ENCODE measurements around the gene AGL.
A peak's percentile ranks its signal among the peaks of the same experiment; 100 is the strongest.
"Not testable (repeated sequence)": the region's sequence is repeated elsewhere in the genome, so short reads cannot be mapped to it uniquely, and the experiment has no call there.

AGL gene

GRCh38 chr1:99851850-99852454 lies 1.8 kb downstream of the AGL start:
- DNase-seq = no peak

GRCh38 chr1:99852648-99853047 lies 2.5 kb downstream of the AGL start:
- no peak for DNase-seq

DNA sequence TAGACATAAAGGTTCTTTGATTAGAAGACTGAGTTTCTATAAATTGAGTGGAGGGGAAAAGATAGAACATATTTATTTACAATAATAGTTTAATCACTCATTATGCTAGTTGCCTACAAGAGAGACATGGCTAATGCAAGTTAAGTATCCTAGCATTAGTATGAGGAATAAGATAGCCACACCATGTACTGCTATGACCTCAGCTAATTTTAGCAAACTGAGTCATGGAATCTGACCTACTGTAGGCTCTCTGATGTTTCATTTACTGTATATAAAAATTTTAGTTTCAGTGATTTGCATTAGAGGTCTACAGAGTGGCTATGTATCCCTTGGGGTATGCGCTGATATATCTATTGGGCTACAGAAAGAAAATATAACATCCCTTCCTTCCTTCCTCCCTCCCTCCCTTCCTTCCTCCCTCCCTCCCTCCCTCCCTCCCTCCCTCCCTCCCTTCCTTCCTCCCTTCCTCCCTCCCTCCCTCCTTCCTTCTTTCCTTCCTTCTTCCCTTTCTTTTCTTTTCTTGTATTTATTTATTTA lies 5.8 kb downstream of the AGL start:
- no peak for DNase-seq

GRCh38 chr1:99857041-99857440 lies 6.9 kb downstream of the AGL start:
- not testable (repeated sequence) for DNase-seq

- DNase-seq = no peak
Measured at GRCh38 chr1:99858286-99858685, 8.1 kb downstream of the AGL start.

GRCh38 chr1:99858881-99859280 lies 8.7 kb downstream of the AGL start:
- no peak for DNase-seq

GRCh38 chr1:99860703-99861102 lies 10.5 kb downstream of the AGL start:
- no peak for DNase-seq

DNA sequence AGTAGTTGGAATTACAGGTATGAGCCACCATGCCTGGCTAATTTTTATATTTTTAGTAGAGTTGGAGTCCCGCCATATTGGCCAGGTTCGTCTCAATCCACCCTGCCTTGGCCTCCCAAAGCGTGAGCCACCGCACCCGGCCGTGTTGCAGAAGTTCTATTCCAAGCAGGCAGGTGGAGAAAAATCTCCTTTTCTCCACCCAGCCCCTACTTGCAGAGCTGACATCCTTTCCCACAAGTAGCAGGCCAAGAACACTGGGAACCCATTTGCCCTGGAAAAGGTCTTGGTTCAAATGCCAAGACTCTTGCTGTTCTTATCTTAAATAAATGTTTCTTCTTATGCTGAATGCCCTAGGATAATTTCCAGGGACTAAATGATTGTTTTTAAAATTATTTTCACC lies 17.5 kb downstream of the AGL start:
- DNase-seq = no peak

GRCh38 chr1:99869304-99869703 lies 19.1 kb downstream of the AGL start:
- DNase-seq = no peak

DNA sequence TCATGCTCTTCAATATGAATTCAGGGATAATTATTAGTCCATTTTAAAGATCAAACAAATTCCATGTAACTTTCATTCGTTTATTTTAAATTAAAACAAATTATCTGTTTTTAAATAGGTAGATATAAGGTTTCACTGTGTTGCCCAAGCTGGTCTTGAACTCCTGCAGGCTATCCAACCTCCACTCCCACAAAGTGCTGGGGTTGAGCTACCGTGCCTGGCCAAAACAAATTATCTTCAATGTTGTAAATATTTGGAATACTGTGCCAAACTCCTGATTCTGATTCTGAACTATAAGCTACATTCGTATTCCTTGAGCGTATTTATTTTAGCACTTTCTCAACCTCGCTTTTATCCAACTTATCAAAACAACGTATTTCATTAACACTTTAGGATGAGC lies 19.6 kb downstream of the AGL start:
- no peak for DNase-seq

DNA sequence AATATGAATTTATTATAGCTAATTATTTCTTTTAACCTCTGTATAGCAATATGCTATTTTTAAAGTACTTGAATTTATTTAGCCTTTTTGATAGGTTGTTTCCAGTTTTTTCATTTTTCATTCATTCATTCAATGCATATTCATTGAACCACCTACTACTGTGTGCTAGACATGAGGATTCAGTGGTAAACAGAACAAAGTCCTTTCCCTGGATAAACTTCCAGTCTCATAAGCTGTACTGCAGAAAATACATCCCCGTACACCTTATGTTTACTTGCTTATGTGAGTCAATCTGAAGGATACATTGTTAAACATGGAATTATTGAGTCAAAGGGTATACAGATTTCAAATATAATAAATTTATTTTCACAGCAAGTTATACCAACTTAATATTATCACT lies 21.9 kb downstream of the AGL start:
- no peak for DNase-seq

GRCh38 chr1:99877568-99877967 lies 27.4 kb downstream of the AGL start:
- DNase-seq = no peak

GRCh38 chr1:99886179-99886578 lies 36.0 kb downstream of the AGL start:
- DNase-seq = no peak

DNA sequence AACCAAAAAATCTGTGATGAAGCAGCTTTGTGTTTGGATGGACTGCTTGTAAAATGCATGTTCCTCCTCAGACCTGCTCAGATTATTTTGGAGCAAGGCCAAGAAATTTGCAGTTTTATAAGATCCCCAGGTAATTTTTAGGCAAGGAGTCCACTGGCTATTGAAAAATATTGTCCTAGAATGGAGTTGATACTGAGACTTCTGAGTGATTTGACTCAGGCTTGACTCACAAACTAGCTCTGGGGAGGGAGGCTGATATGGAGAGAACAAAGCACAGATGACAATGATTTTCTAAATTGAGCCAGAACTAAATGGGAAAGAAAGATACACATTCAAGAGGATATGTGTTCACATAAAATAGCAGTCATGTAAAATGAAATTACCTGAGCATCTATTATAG lies 36.7 kb downstream of the AGL start:
- no peak for DNase-seq

DNA sequence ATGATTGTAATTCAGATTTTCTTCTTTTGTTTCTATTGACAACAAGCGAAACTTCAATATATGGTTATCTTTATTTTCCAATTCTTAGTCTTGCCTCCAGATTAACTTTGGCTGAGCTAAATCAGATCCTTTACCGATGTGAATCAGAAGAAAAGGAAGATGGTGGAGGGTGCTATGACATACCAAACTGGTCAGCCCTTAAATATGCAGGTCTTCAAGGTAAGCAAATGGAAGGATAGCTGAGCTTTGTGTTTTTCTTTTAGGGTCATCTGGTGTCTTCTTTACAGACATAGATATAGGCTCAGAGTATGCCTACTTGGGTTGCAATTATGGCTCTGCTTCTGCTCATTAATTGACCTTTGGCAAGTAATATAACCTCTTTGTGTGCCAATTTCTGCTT lies 37.7 kb downstream of the AGL start:
- DNase-seq = no peak

- no peak for DNase-seq
Measured at GRCh38 chr1:99891997-99892396, 41.8 kb downstream of the AGL start.

GRCh38 chr1:99903278-99903677 lies 53.1 kb downstream of the AGL start:
- DNase-seq = not testable (repeated sequence)

- no peak for DNase-seq
Measured at GRCh38 chr1:99906535-99906934, 56.4 kb downstream of the AGL start.

DNA sequence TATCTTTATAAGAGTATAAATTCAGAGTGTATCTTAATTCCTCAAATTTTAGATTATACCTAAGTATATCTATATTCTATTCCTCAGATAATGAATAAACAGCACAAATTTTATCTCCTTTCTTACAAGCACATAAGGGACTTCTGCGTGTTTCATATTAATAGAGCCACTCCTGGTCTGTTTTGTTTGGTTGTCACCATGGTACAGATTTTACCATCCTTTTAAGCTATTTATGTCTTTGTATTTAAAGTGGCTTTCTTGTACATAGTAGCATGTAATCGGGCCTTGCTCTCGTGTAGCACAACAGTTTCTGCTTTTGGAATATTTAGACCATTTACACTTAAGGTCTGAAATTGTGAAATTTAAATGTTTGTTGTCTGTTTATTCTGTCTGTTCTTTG lies 67.1 kb downstream of the AGL start:
- no peak for DNase-seq

DNA sequence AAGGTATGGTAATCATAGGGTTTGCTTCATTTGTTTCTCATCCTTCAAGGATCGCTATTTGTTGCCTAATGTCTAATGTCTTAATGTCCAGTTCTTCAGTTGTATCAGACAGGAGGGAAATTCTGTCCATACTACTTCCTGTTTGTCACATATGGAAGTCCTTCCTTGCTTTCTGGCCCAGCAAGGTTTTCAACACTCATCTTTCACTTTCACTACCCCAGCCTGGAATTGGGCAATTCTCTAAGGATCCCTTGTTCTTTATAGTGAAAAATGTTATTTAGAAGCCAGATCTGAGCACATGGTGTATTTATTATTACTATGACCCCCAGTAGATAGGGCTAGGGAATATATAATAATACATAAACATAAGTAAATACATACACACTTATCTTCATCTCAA lies 69.1 kb downstream of the AGL start:
- no peak for DNase-seq

DNA sequence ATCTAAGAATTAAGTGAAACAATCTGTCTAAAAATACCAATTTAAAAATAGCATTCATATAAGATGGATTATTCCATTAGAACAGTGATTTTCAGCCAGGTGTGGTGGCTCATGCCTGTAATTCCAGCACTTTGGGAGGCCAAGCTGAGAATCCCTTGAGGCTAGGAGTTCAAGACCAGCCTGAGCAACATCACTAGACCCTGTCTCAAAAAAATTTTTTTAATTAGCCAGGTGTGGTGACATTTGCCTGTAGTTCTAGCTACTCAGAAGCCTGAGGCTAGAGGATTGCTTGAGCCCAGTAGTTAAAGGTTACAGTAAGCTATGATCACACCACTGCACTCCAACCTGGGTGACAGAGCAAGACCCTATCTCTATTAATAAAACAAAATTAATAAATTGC lies 84.6 kb downstream of the AGL start:
- no peak for DNase-seq

DNA sequence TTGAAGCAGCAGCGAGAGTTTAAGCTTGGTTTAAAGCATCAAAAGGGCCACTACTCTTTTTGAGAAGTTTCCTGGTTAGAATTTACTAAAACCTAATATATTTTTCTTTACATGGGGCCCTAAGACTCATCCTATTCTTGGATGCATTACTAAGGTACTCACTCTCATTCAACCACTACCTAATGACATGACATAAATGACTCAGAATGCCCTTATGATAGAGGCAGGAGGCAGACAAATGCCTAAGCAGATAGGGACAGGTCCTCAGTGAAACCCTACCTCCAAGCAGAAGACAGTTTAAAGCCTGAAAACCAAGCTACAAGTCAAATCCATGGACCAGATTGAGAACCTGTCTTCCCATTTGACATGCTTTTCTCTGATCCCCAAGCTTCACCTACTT lies 85.4 kb downstream of the AGL start:
- DNase-seq = no peak

GRCh38 chr1:99936071-99936470 lies 85.9 kb downstream of the AGL start:
- no peak for DNase-seq

GRCh38 chr1:99942723-99943122 lies 92.6 kb downstream of the AGL start:
- DNase-seq = no peak

GRCh38 chr1:99943223-99943794 lies 93.1 kb downstream of the AGL start:
- peak; percentile 96 for DNase-seq

Data from DMS 273 treated with DMSO at 0.1 percent for 48 hours (cell line).